ENCODE measurements around the gene PARD6A. TPM values are rescaled to one million over a fixed set of nuclear protein-coding genes. Genes with fewer than 3 reads are reported as not detected.
A peak's percentile ranks its signal among the peaks of the same experiment; 100 is the strongest.

The PARD6A gene
- total and polyA plus RNA-seq, 2 donors (not counting 3 experiments of a cell fraction or from before 2014, with no cell fraction given): 1.3 to 2.9 TPM

DNA sequence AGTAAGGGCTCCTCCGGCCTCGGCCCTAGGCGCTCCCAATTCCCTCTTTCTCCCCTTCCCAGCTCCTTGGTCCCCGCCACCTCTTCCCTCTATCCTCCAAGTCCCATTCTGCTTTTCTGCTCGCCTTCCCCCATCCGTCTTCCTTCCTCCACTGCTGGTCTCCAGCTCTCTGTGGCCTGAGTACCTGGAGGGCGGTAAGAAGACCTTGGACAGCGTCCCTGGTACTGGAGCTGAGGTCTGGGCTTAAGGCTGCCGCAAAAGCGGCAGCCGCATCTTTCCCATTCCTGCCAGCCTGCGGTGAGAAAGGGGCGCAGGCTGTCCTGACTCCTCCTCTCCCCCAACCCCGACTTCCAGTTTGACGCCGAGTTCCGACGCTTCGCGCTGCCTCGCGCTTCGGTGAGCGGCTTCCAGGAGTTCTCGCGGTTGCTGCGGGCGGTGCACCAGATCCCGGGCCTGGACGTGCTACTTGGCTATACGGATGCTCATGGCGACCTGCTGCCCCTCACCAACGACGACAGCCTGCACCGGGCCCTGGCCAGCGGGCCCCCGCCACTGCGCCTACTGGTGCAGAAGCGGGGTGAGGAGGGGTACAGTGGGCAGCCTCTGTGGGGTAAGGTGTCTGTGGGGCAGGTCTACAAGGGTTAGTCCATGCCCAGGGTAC, 471 bp downstream of the PARD6A start:
- Histone ChIP-seq H3K4me2 (ENCODE audit: insufficient read depth, low read length) (peak overlapping the region; percentile 56), H3K9ac (replicated peaks; ENCODE audit: extremely low read depth, insufficient read depth, low read length) (no peak overlapping the region), H4K20me1 (replicated peaks; ENCODE audit: control insufficient read depth, extremely low read depth, insufficient read depth, low read length) (no peaks in the 10 kb centered on the region), H3K9me3 (replicated peaks; ENCODE audit: control insufficient read depth, insufficient read depth, low read length) (no peaks in the 10 kb centered on the region), H3K4me1 (ENCODE audit: control insufficient read depth, extremely low read depth, insufficient read depth, low read length) (peaks cover 14% of the 10 kb centered on the region), H3K79me2 (ENCODE audit: control insufficient read depth, insufficient read depth, low read length) (no peaks in the 10 kb centered on the region), H3K4me3 (replicated peaks in 1 of 3; ENCODE audit: insufficient read depth in 1 of 3, low read depth in 1 of 3, low read length in 3 of 3) (peak overlapping the region in 2 of 3 experiments; percentile 24 to 70), H3K27me3 (ENCODE audit: control insufficient read depth in 2 of 2, insufficient read depth in 2 of 2, low read length in 2 of 2) (no peaks in the 10 kb centered on the region), H3K27ac (ENCODE audit: insufficient read depth, low read depth, low read length) (no peak overlapping the region), H3K36me3 (ENCODE audit: control insufficient read depth in 2 of 2, extremely low read depth in 1 of 2, insufficient read depth in 2 of 2, low read length in 2 of 2) (peaks cover 0 to 6% of the 10 kb centered on the region in 2 experiments), H2AFZ (ENCODE audit: low read depth, low read length) (peak overlapping the region; percentile 44), H3K9me1 (replicated peaks; ENCODE audit: control insufficient read depth, extremely low read depth, insufficient read depth, low read length) (no peaks in the 10 kb centered on the region)
- ChIA-PET POLR2A (no interaction called here), CTCF (interaction anchor here (1.1 to 2.1 kb wide), 7 partner anchors 11 to 140 kb away, joined by 3 to 31 read pairs (median 6); partner anchors contain the start of gene CARMIL2)
- intact Hi-C loops (cut with micrococcal nuclease): loop anchor here (2.0 kb wide), 1 partner anchor 122 kb away; no protein-coding TSS in a partner anchor
- dilution Hi-C loops (cut with MboI; ENCODE audit: extremely low pct_ligation_motif_present, low sequenced_read_pairs): no loop called here
- no TSS peak for BruUV-seq (replicated peaks)
- peak; percentile 0 for TF ChIP-seq POLR2AphosphoS5 (IDR thresholded peaks at IDR 0.05; ENCODE audit: insufficient read depth, low read depth, low read length)
- TF ChIP-seq, protein P1, sequence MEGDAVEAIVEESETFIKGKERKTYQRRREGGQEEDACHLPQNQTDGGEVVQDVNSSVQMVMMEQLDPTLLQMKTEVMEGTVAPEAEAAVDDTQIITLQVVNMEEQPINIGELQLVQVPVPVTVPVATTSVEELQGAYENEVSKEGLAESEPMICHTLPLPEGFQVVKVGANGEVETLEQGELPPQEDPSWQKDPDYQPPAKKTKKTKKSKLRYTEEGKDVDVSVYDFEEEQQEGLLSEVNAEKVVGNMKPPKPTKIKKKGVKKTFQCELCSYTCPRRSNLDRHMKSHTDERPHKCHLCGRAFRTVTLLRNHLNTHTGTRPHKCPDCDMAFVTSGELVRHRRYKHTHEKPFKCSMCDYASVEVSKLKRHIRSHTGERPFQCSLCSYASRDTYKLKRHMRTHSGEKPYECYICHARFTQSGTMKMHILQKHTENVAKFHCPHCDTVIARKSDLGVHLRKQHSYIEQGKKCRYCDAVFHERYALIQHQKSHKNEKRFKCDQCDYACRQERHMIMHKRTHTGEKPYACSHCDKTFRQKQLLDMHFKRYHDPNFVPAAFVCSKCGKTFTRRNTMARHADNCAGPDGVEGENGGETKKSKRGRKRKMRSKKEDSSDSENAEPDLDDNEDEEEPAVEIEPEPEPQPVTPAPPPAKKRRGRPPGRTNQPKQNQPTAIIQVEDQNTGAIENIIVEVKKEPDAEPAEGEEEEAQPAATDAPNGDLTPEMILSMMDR (IDR thresholded peaks at IDR 0.05; ENCODE audit: extremely low read depth in 1 of 2, insufficient read depth in 1 of 2, low read depth in 1 of 2, low read length in 2 of 2): no peak
- DNase-seq (ENCODE audit: low read depth, low spot score) (peak; percentile 61), FAIRE-seq (peak; percentile 70)
